Measurements from ENCODE around the gene POMGNT1. TPM values are rescaled to one million over a fixed set of nuclear protein-coding genes. Genes with fewer than 3 reads are reported as not detected.
A peak's percentile ranks its signal among the peaks of the same experiment; 100 is the strongest.

The POMGNT1 gene
- total and polyA plus RNA-seq, 2 of the 8 experiments (the other 6 are each of a cell fraction or from before 2014, with no cell fraction given), result 28.0 to 40.3 TPM

GRCh38 chr1:46203738-46204405, 5.6 kb upstream of the POMGNT1 start:
- Histone ChIP-seq H2BK20ac (ENCODE audit: low read length) (no peak overlapping the region), H3K4me2 (ENCODE audit: insufficient read depth in 1 of 2, low read depth in 2 of 2, low read length in 2 of 2) (peak overlapping the region; percentile 84 to 86), H3K4me1 (replicated peaks in 1 of 4; ENCODE audit: control insufficient read depth in 3 of 4, insufficient read depth in 4 of 4, low read length in 3 of 4) (peaks cover 0 to 3% (median 1%) of the 10 kb centered on the region in 4 experiments; a peak in 4 of 7 replicates), H3K18ac (ENCODE audit: extremely low read depth, low read length) (no peak overlapping the region; the same call in 1 of the 2 replicates), H4K20me1 (replicated peaks in 1 of 2; ENCODE audit: control insufficient read depth in 1 of 2, insufficient read depth in 2 of 2, low read length in 2 of 2) (no peaks in the 10 kb centered on the region), H3K9ac (replicated peaks in 1 of 4; ENCODE audit: extremely low read depth in 1 of 4, low read depth in 3 of 4, low read length in 3 of 4) (peak overlapping the region in 3 of 4 experiments; percentile 15 to 60 (median 48); a peak in 5 of 7 replicates), H3K79me1 (ENCODE audit: low read depth, low read length) (no peaks in the 10 kb centered on the region), H3K4me3 (ENCODE audit: extremely low read depth in 1 of 4, insufficient read depth in 2 of 4, low read depth in 3 of 4, low read length in 4 of 4) (peak overlapping the region; percentile 76 to 94 (median 84)), H3K56ac (replicated peaks; ENCODE audit: insufficient read length, low read depth, low read length) (no peak overlapping the region), H3K23ac (ENCODE audit: insufficient read length) (no peak overlapping the region), H2BK5ac (ENCODE audit: low read depth, low read length) (peak overlapping the region; percentile 73; the same call in 1 of the 2 replicates), H3K14ac (ENCODE audit: insufficient read length) (no peak overlapping the region), H4K91ac (replicated peaks; ENCODE audit: insufficient read length, low read length) (peak overlapping the region; percentile 45), H2AK5ac (ENCODE audit: low read depth, low read length) (no peak overlapping the region), H3K36me3 (ENCODE audit: control insufficient read depth in 2 of 4, insufficient read depth in 4 of 4, low read length in 3 of 4) (no peaks in the 10 kb centered on the region; a peak in 1 of 8 replicates), H3K4ac (replicated peaks; ENCODE audit: insufficient read length, low read depth, low read length) (no peak overlapping the region), H3K27me3 (replicated peaks in 1 of 4; ENCODE audit: control insufficient read depth in 3 of 4, extremely low read depth in 1 of 4, insufficient read depth in 3 of 4, low read length in 3 of 4) (no peaks in the 10 kb centered on the region), H2AFZ (ENCODE audit: low read length) (peak overlapping the region; percentile 92), H4K8ac (ENCODE audit: extremely low read depth, insufficient read depth, low read length) (0 out of 2 replicates have a peak overlapping the region, but pooled peaks have one; percentile 53), H3K9me3 (ENCODE audit: insufficient read depth in 2 of 2, low read depth in 1 of 2, low read length in 1 of 2) (no peaks in the 10 kb centered on the region), H3K27ac (ENCODE audit: low read depth, low read length) (no peak overlapping the region), H2BK120ac (replicated peaks; ENCODE audit: low read depth, low read length) (no peak overlapping the region), H3K23me2 (ENCODE audit: low read depth, low read length) (peaks cover 14% of the 10 kb centered on the region), H3K79me2 (ENCODE audit: control insufficient read depth in 1 of 2, insufficient read depth in 2 of 2, low read length in 2 of 2) (no peaks in the 10 kb centered on the region; a peak in 1 of 4 replicates), H4K5ac (ENCODE audit: insufficient read length, low read depth, low read length) (peak overlapping the region; percentile 9), H2BK12ac (ENCODE audit: low read depth, low read length) (0 out of 2 replicates have a peak overlapping the region, but pooled peaks have one; percentile 84), H2BK15ac (ENCODE audit: low read length) (peak overlapping the region; percentile 46; the same call in 1 of the 2 replicates)
- CTCF ChIA-PET (ENCODE audit: partially characterized antibody), result interaction anchor here (1.1 to 2.3 kb wide), 4 partner anchors 20 to 181 kb away, joined by 3 to 25 read pairs (median 6); no protein-coding TSS in a partner anchor
- POLR2A ChIA-PET (ENCODE audit: partially characterized antibody), result interaction anchor here (0.7 to 1.6 kb wide), 11 partner anchors 9 to 160 kb away, joined by 3 to 8 read pairs (median 3); partner anchors contain the start of gene PIK3R3
- WGBS, 2 experiments (ENCODE audit: extremely low coverage in 1 of 2, insufficient coverage in 1 of 2, insufficient read length in 1 of 2, insufficient replicate concordance in 2 of 2, low coverage in 1 of 2, low lambda C conversion rate in 2 of 2, missing lambda C conversion rate in 1 of 2), result 16% methylated on average over 14 of the region's 14 CpGs; no CpG with 5 or more reads in 1 of the 2 experiments
- TF ChIP-seq TEAD4 (IDR thresholded peaks at IDR 0.05; ENCODE audit: low read depth, low read length), result no peak
- no peak for TF ChIP-seq BRCA1 (IDR thresholded peaks at IDR 0.05; ENCODE audit: low read depth, low read length)
- TF ChIP-seq TCF12 (IDR thresholded peaks at IDR 0.05; ENCODE audit: low read depth, low read length), result no peak
- TF ChIP-seq ASH2L (IDR thresholded peaks at IDR 0.05; ENCODE audit: low read length), result peak; percentile 8
- TF ChIP-seq HDAC6 (IDR thresholded peaks at IDR 0.05; ENCODE audit: low read depth, low read length), result no peak
- TF ChIP-seq SAP30 (IDR thresholded peaks at IDR 0.05; ENCODE audit: insufficient read depth, insufficient replicate concordance, low read length), result no peak
- TF ChIP-seq CBX5 (IDR thresholded peaks at IDR 0.05; ENCODE audit: low read depth, low read length), result no peak
- no peak for TF ChIP-seq CTCF (IDR thresholded peaks at IDR 0.05; ENCODE audit: control extremely low read depth in 1 of 3, insufficient read depth in 1 of 3, low read depth in 1 of 3, low read length in 3 of 3)
- DNase-seq (ENCODE audit: low read depth in 1 of 2, low spot score in 2 of 2) (no peak), FAIRE-seq (no peak)
